Keratinocyte (primary cell): ENCODE measurements around the gene HAP1. TPM values are rescaled to one million over a fixed set of nuclear protein-coding genes. Genes with fewer than 3 reads are reported as not detected.

Experiments
- DNase-seq: peaks from one replicate; pipeline ENCODE4 v3.0.0-alpha.2; 2011; ENCODE audit warnings: low read depth, missing footprints, low spot score
- FAIRE-seq: peaks from 2 replicates; lab custom pipeline; 2011; peaks lifted over from hg19 to GRCh38; lab: Jason Lieb, UNC
- H2AFZ ChIP-seq: 2 replicates; pipeline ENCODE4 v1.6.0; 2012; ENCODE audit warnings: low read length, control low read depth, inconsistent platforms; ENCODE audit not compliant: control insufficient read depth
- H3K27ac ChIP-seq: 2 replicates; pipeline ENCODE4 v1.5.1; 2011; ENCODE audit warnings: low read length; ENCODE audit not compliant: control insufficient read depth, insufficient read depth
- H3K27me3 ChIP-seq: 3 replicates; pipeline ENCODE4 v1.6.0; 2011; ENCODE audit warnings: low read length; ENCODE audit not compliant: control insufficient read depth, insufficient read depth; ENCODE audit errors: extremely low read depth
- H3K36me3 ChIP-seq, 2 experiments: 2 replicates in 1 of 2; 3 replicates in 1 of 2; pipeline ENCODE4 v1.5.1; 2011; ENCODE audit warnings: low read length in 2 of 2, mild to moderate bottlenecking in 1 of 2; ENCODE audit not compliant: control insufficient read depth in 2 of 2, insufficient read depth in 2 of 2; ENCODE audit errors: extremely low read depth in 1 of 2
- H3K4me1 ChIP-seq: 3 replicates; pipeline ENCODE4 v1.5.1; 2011; ENCODE audit warnings: low read length; ENCODE audit not compliant: control insufficient read depth, insufficient read depth; ENCODE audit errors: extremely low read depth
- H3K4me2 ChIP-seq: 3 replicates; pipeline ENCODE4 v1.6.0; 2011; ENCODE audit warnings: low read depth, low read length; ENCODE audit not compliant: control insufficient read depth, insufficient read depth; ENCODE audit errors: extremely low read depth
- H3K4me3 ChIP-seq, 3 experiments: fragments of 200-600 bp in 1 of 3; sonication (generic) in 1 of 3; 2 replicates in 2 of 3; 3 replicates in 1 of 3; pipeline ENCODE4 v1.5.1; 2011 to 2016; ENCODE audit warnings: low read length in 3 of 3, mild to moderate bottlenecking in 3 of 3, control low read depth in 2 of 3, inconsistent platforms in 1 of 3, low read depth in 1 of 3, mixed read lengths in 1 of 3, mixed run types in 1 of 3, moderate library complexity in 1 of 3; ENCODE audit not compliant: control insufficient read depth in 2 of 3, insufficient read depth in 2 of 3; ENCODE audit errors: extremely low read depth in 1 of 3
- H3K79me2 ChIP-seq: 2 replicates; pipeline ENCODE4 v1.6.0; 2012; ENCODE audit warnings: low read length; ENCODE audit not compliant: control insufficient read depth, insufficient read depth
- H3K9ac ChIP-seq: 3 replicates; pipeline ENCODE4 v1.6.0; 2011; ENCODE audit warnings: low read length; ENCODE audit not compliant: control insufficient read depth, insufficient read depth; ENCODE audit errors: extremely low read depth
- H3K9me1 ChIP-seq: 3 replicates; pipeline ENCODE4 v1.6.0; 2011; ENCODE audit warnings: low read length; ENCODE audit not compliant: control insufficient read depth, insufficient read depth; ENCODE audit errors: extremely low read depth
- H3K9me3 ChIP-seq: 2 replicates; pipeline ENCODE4 v1.5.1; 2012; ENCODE audit warnings: low read depth, low read length; ENCODE audit not compliant: control insufficient read depth
- H4K20me1 ChIP-seq: 3 replicates; pipeline ENCODE4 v1.6.0; 2011; ENCODE audit warnings: low read length; ENCODE audit not compliant: control insufficient read depth, insufficient read depth; ENCODE audit errors: extremely low read depth
- CTCF ChIP-seq, 3 experiments: IDR thresholded peaks in 1 of 3; conservative IDR thresholded peaks in 1 of 3; optimal IDR thresholded peaks in 1 of 3; 2 replicates in 2 of 3; 3 replicates in 1 of 3; pipeline versions ENCODE3 to v1.5.1; 2011; ENCODE audit warnings: low read length in 3 of 3, mild to moderate bottlenecking in 3 of 3, moderate library complexity in 2 of 3, control low read depth in 1 of 3, inconsistent platforms in 1 of 3; ENCODE audit not compliant: insufficient read depth in 2 of 3; ENCODE audit errors: extremely low read depth in 1 of 3
- EZH2 ChIP-seq: IDR thresholded peaks from one replicate; pipeline ENCODE4 v1.6.1; 2012; ENCODE audit warnings: inconsistent platforms, mild to moderate bottlenecking, low read length, moderate library complexity
- dilution Hi-C: fragments of 300-500 bp; cut with MboI; formaldehyde crosslinking; loops from one replicate; pipeline ENCODE4 v1.7.0; 2020; ENCODE audit warnings: low sequenced_read_pairs; ENCODE audit not compliant: extremely low pct_ligation_motif_present
- polyA plus RNA-seq, 5 experiments: library from polyadenylated mRNA; depleted of rRNA in 3 of 5; stranded (reverse) in 3 of 5; stranded (forward) in 1 of 5; unstranded in 1 of 5; fragments of >200 nt; gene quantifications; 1 replicate in 1 of 5; 2 replicates in 3 of 5; 3 replicates in 1 of 5; pipeline versions ENCODE4 v1.2.1 to v1.2.3, GENCODE V29; 2011 to 2012; ENCODE audit warnings: missing spikeins in 2 of 5, low read depth in 1 of 5, low replicate concordance in 1 of 5

Gene HAP1
- polyA plus RNA-seq, 1 donor (not counting 4 experiments of a cell fraction or from before 2014, with no cell fraction given) = 1.6 TPM

DNA sequence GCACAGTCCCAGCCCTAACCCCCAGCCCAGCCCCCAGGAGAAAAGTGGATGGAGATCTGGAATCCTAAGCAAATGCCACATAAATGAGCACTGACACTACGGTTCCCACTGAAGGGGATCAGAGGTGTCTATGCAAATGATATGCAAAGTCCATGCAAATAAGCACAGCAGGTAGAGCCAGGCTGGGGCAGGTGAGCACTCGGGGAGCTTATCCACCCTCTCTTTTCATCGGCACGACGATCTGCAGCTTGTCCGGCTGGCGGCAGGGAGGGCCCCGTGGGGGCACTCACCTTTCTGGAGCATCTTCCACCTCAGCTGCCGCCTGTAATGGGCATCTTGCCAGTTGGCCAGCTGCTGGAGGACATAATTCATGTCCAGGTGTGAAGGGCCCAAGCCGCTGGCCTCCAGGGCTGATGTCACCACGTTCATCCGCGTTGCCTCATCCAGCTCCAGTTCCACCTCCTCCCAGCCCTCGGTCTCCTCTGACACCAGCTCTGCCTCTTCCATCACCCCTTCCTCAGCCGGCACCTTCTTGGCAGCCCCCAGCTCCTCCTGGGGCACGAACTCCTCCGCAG, 9.9 kb downstream of the HAP1 start:
- H3K9me3 ChIP-seq = no peaks in the 10 kb centered on the region
- dilution Hi-C loops = no loop called here
- H3K9me1 ChIP-seq = no peaks in the 10 kb centered on the region
- H3K27me3 ChIP-seq = no peaks in the 10 kb centered on the region
- DNase-seq (no peak), FAIRE-seq (no peak)
- no peak overlapping the region for H3K4me2 ChIP-seq
- H3K4me3 ChIP-seq = no peak overlapping the region
- H2AFZ ChIP-seq = no peak overlapping the region
- H3K79me2 ChIP-seq = no peaks in the 10 kb centered on the region
- no peak overlapping the region for H3K27ac ChIP-seq
- TF ChIP-seq CTCF (optimal IDR thresholded peaks at IDR 0.05 in 1 of 3, IDR thresholded peaks at IDR 0.05 in 1 of 3, conservative IDR thresholded peaks at IDR 0.05 in 1 of 3; ENCODE audit: extremely low read depth in 1 of 3, insufficient read depth in 2 of 3, low read length in 3 of 3) (no peak), EZH2 (no peak)
- H3K36me3 ChIP-seq = no peaks in the 10 kb centered on the region
- H3K4me1 ChIP-seq = no peaks in the 10 kb centered on the region
- H3K9ac ChIP-seq = no peak overlapping the region
- H4K20me1 ChIP-seq = no peaks in the 10 kb centered on the region

- no peak overlapping the region for H3K27ac ChIP-seq
- H3K27me3 ChIP-seq = no peaks in the 10 kb centered on the region
- FAIRE-seq (no peak), DNase-seq (no peak)
- H3K4me2 ChIP-seq = no peak overlapping the region
- H4K20me1 ChIP-seq = no peaks in the 10 kb centered on the region
- H3K36me3 ChIP-seq = no peaks in the 10 kb centered on the region
- no peaks in the 10 kb centered on the region for H3K79me2 ChIP-seq
- H3K9me3 ChIP-seq = no peaks in the 10 kb centered on the region
- no peak overlapping the region for H2AFZ ChIP-seq
- H3K4me1 ChIP-seq = no peaks in the 10 kb centered on the region
- no peak overlapping the region for H3K9ac ChIP-seq
- no peak overlapping the region for H3K4me3 ChIP-seq
- no peak for TF ChIP-seq CTCF (optimal IDR thresholded peaks at IDR 0.05 in 1 of 3, IDR thresholded peaks at IDR 0.05 in 1 of 3, conservative IDR thresholded peaks at IDR 0.05 in 1 of 3; ENCODE audit: extremely low read depth in 1 of 3, insufficient read depth in 2 of 3, low read length in 3 of 3)
- no peak for TF ChIP-seq EZH2
- dilution Hi-C loops = no loop called here
- H3K9me1 ChIP-seq = no peaks in the 10 kb centered on the region
Measured at GRCh38 chr17:41723801-41724475, 10.5 kb downstream of the HAP1 start.
